Prostate gland (tissue), 2 donors: Measurements from ENCODE around the gene KIAA1210.

Experiments
- CTCF ChIP-seq, 4 experiments: fragments of 200-600 bp in 2 of 4; fragments of 450-650 bp in 2 of 4; sonication (generic) in 2 of 4; IDR thresholded peaks; 1 replicate in 3 of 4; 2 replicates in 1 of 4; pipeline ENCODE4 v1.5.1; 2016 to 2019; ENCODE audit warnings: antibody characterized with exemption in 4 of 4, mild to moderate bottlenecking in 2 of 4, moderate library complexity in 2 of 4
- POLR2A ChIP-seq: fragments of 450-650 bp; IDR thresholded peaks from one replicate; pipeline ENCODE4 v1.6.1; 2016; ENCODE audit warnings: antibody characterized with exemption, mild to moderate bottlenecking
- POLR2AphosphoS5 ChIP-seq: sonication (generic); formaldehyde crosslinking; IDR thresholded peaks from one replicate; pipeline ENCODE4 v1.6.1; 2017; ENCODE audit warnings: antibody characterized with exemption

GRCh38 chrX:119073911-119074310 is 53.7 kb downstream of the KIAA1210 start:
- TF ChIP-seq CTCF (IDR thresholded peaks at IDR 0.05): no peak
- TF ChIP-seq POLR2A: no peak
- TF ChIP-seq POLR2AphosphoS5: no peak
